Parathyroid adenoma (tissue), 2 donors: ENCODE data around the gene NR1D2.

ENCODE experiments used
- H2AFZ ChIP-seq: fragments of 300-600 bp; sonication (generic); one replicate; pipeline ENCODE4 v1.7.0; 2017; ENCODE audit warnings: antibody characterized with exemption, mild to moderate bottlenecking
- H3K27ac ChIP-seq: fragments of 300-600 bp; sonication (generic); one replicate; pipeline ENCODE4 v1.7.0; 2017
- H3K27me3 ChIP-seq: fragments of 300-600 bp; sonication (generic); one replicate; pipeline ENCODE4 v1.7.0; 2017; ENCODE audit warnings: low read length; ENCODE audit not compliant: control insufficient read depth, insufficient read depth
- H3K36me3 ChIP-seq: fragments of 300-600 bp; sonication (generic); one replicate; pipeline ENCODE4 v1.7.0; 2017; ENCODE audit warnings: low read length; ENCODE audit not compliant: control insufficient read depth, insufficient read depth
- H3K4me1 ChIP-seq: fragments of 300-600 bp; sonication (generic); one replicate; pipeline ENCODE4 v1.7.0; 2017; ENCODE audit warnings: control low read depth
- H3K4me2 ChIP-seq: fragments of 300-600 bp; sonication (generic); one replicate; pipeline ENCODE4 v1.7.0; 2017; ENCODE audit warnings: low read length
- H3K4me3 ChIP-seq: fragments of 300-600 bp; sonication (generic); one replicate; pipeline ENCODE4 v1.7.0; 2017; ENCODE audit warnings: low read depth, low read length
- H3K79me2 ChIP-seq: fragments of 300-600 bp; sonication (generic); one replicate; pipeline ENCODE4 v1.7.0; 2017; ENCODE audit warnings: control low read depth
- H3K9ac ChIP-seq: fragments of 300-600 bp; sonication (generic); one replicate; pipeline ENCODE4 v1.7.0; 2017; ENCODE audit warnings: mild to moderate bottlenecking
- H3K9me3 ChIP-seq: fragments of 300-600 bp; sonication (generic); one replicate; pipeline ENCODE4 v1.7.0; 2017; ENCODE audit warnings: low read length; ENCODE audit not compliant: control insufficient read depth
- CTCF ChIP-seq: fragments of 300-600 bp; sonication (generic); IDR thresholded peaks from one replicate; pipeline ENCODE4 v1.7.0; 2017; ENCODE audit warnings: antibody characterized with exemption, mild to moderate bottlenecking
- donor health status: primary hyperparathyroidism.

The NR1D2 gene

GRCh38 chr3:23991306-23991682, 46.2 kb downstream of the NR1D2 start:
- H3K27ac ChIP-seq = no peak overlapping the region
- no peaks in the 10 kb centered on the region for H3K9me3 ChIP-seq
- TF ChIP-seq CTCF = no peak
- peaks cover 10% of the 10 kb centered on the region for H3K4me1 ChIP-seq
- no peaks in the 10 kb centered on the region for H3K36me3 ChIP-seq
- H3K9ac ChIP-seq = no peak overlapping the region
- H3K4me2 ChIP-seq = no peak overlapping the region
- no peak overlapping the region for H3K4me3 ChIP-seq
- no peaks in the 10 kb centered on the region for H3K27me3 ChIP-seq
- no peak overlapping the region for H2AFZ ChIP-seq
- H3K79me2 ChIP-seq = no peaks in the 10 kb centered on the region

- TF ChIP-seq CTCF = no peak
- peak overlapping the region; percentile 43 for H3K27ac ChIP-seq
These were observed 46.9 kb downstream of the NR1D2 start for GRCh38 chr3:23991683-23992628.

GRCh38 chr3:23993556-23994243, 48.6 kb downstream of the NR1D2 start:
- Histone ChIP-seq H3K4me3 (no peak overlapping the region), H3K4me1 (peaks cover 10% of the 10 kb centered on the region), H2AFZ (no peak overlapping the region), H3K9me3 (no peaks in the 10 kb centered on the region), H3K27ac (no peak overlapping the region), H3K36me3 (no peaks in the 10 kb centered on the region), H3K27me3 (no peaks in the 10 kb centered on the region), H3K79me2 (no peaks in the 10 kb centered on the region), H3K4me2 (no peak overlapping the region), H3K9ac (no peak overlapping the region)
- no peak for TF ChIP-seq CTCF

More at GRCh38 chr3:23991683-23992628, 46.9 kb downstream of the NR1D2 start:
- no peaks in the 10 kb centered on the region for H3K79me2 ChIP-seq
- H3K9me3 ChIP-seq = no peaks in the 10 kb centered on the region
- H2AFZ ChIP-seq = peak overlapping the region; percentile 66
- H3K27me3 ChIP-seq = no peaks in the 10 kb centered on the region
- H3K36me3 ChIP-seq = no peaks in the 10 kb centered on the region
- H3K4me1 ChIP-seq = peaks cover 10% of the 10 kb centered on the region
- no peak overlapping the region for H3K4me3 ChIP-seq
- peak overlapping the region; percentile 31 for H3K4me2 ChIP-seq
- H3K9ac ChIP-seq = no peak overlapping the region

- Histone ChIP-seq H3K4me1 (peaks cover 10% of the 10 kb centered on the region), H3K4me3 (no peak overlapping the region), H3K27me3 (no peaks in the 10 kb centered on the region), H3K79me2 (no peaks in the 10 kb centered on the region), H3K36me3 (no peaks in the 10 kb centered on the region), H3K27ac (no peak overlapping the region), H3K4me2 (no peak overlapping the region), H2AFZ (no peak overlapping the region), H3K9ac (no peak overlapping the region), H3K9me3 (no peaks in the 10 kb centered on the region)
- no peak for TF ChIP-seq CTCF
These were observed 49.1 kb downstream of the NR1D2 start for GRCh38 chr3:23994244-23994569.
